ENCODE data around the gene STIMATE. TPM values are rescaled to one million over a fixed set of nuclear protein-coding genes. Genes with fewer than 3 reads are reported as not detected.

STIMATE gene
- total RNA-seq, 1 experiment from 2014 or later = 15.7 TPM

DNA sequence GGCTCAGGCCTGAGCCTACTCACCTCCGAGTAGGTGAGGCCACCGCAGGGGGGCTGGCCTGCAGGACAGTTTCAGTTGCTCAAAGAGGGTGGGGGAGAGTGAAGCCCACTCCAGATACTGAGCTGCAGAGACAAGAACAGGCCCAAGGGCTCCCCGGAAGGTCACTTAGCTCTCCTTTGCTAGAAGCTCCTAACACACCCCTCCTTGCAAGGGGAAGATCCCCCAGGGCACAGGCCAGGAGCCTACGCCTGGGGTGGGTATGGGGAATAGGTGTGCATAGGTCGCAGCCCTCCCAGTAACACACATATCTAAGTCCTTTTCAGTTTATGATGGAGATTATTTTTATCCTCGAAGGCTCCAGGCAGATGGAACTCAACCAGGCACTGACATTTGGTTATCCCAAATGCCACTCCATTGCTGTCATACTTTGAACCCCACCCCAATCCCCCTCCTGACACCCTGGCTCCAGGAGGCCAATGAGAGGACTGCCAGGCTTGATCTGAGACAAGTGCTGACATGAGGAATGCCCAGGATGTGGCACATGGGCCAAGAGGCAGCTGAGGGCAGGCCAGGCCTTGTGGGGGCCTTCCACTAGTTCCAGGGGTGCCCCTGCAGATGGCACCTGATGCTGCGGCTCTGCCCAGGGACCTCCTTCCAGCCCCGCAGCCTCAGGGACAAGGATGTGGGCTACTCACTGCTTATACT lies 61.4 kb downstream of the STIMATE start:
- ChIA-PET POLR2A (no interaction called here), CTCF (no interaction called here)
- BruUV-seq (replicated peaks) = no TSS peak
- Histone ChIP-seq H3K36me3 (ENCODE audit: control insufficient read depth, insufficient read depth, low read length) (no peaks in the 10 kb centered on the region), H3K9me3 (ENCODE audit: control insufficient read depth, insufficient read depth, low read depth, low read length) (no peaks in the 10 kb centered on the region), H3K4me1 (ENCODE audit: control insufficient read depth, insufficient read depth, low read length) (peaks cover 6% of the 10 kb centered on the region), H3K4me3 (ENCODE audit: low read depth in 2 of 2, low read length in 2 of 2) (no peak overlapping the region), H3K27me3 (ENCODE audit: control insufficient read depth, insufficient read depth, low read length) (no peaks in the 10 kb centered on the region), H3K27ac (ENCODE audit: low read length) (no peak overlapping the region)
- in situ Hi-C loops (cut with HindIII; ENCODE audit: low pct_unique_long_range_greater_than_20kb, low sequenced_read_pairs) = no loop called here
- TF ChIP-seq, protein P1, sequence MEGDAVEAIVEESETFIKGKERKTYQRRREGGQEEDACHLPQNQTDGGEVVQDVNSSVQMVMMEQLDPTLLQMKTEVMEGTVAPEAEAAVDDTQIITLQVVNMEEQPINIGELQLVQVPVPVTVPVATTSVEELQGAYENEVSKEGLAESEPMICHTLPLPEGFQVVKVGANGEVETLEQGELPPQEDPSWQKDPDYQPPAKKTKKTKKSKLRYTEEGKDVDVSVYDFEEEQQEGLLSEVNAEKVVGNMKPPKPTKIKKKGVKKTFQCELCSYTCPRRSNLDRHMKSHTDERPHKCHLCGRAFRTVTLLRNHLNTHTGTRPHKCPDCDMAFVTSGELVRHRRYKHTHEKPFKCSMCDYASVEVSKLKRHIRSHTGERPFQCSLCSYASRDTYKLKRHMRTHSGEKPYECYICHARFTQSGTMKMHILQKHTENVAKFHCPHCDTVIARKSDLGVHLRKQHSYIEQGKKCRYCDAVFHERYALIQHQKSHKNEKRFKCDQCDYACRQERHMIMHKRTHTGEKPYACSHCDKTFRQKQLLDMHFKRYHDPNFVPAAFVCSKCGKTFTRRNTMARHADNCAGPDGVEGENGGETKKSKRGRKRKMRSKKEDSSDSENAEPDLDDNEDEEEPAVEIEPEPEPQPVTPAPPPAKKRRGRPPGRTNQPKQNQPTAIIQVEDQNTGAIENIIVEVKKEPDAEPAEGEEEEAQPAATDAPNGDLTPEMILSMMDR (IDR thresholded peaks at IDR 0.05) = no peak
- TF ChIP-seq TCF7L2 (IDR thresholded peaks at IDR 0.05; ENCODE audit: low read depth, low read length) (no peak), SIN3A (IDR thresholded peaks at IDR 0.05; ENCODE audit: borderline replicate concordance, insufficient read depth, low read depth, low read length) (no peak), POLR2AphosphoS5 (IDR thresholded peaks at IDR 0.05; ENCODE audit: low read depth, low read length) (no peak)
- TF ChIP-seq, protein P2, sequence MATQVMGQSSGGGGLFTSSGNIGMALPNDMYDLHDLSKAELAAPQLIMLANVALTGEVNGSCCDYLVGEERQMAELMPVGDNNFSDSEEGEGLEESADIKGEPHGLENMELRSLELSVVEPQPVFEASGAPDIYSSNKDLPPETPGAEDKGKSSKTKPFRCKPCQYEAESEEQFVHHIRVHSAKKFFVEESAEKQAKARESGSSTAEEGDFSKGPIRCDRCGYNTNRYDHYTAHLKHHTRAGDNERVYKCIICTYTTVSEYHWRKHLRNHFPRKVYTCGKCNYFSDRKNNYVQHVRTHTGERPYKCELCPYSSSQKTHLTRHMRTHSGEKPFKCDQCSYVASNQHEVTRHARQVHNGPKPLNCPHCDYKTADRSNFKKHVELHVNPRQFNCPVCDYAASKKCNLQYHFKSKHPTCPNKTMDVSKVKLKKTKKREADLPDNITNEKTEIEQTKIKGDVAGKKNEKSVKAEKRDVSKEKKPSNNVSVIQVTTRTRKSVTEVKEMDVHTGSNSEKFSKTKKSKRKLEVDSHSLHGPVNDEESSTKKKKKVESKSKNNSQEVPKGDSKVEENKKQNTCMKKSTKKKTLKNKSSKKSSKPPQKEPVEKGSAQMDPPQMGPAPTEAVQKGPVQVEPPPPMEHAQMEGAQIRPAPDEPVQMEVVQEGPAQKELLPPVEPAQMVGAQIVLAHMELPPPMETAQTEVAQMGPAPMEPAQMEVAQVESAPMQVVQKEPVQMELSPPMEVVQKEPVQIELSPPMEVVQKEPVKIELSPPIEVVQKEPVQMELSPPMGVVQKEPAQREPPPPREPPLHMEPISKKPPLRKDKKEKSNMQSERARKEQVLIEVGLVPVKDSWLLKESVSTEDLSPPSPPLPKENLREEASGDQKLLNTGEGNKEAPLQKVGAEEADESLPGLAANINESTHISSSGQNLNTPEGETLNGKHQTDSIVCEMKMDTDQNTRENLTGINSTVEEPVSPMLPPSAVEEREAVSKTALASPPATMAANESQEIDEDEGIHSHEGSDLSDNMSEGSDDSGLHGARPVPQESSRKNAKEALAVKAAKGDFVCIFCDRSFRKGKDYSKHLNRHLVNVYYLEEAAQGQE (IDR thresholded peaks at IDR 0.05; ENCODE audit: insufficient read depth in 1 of 2, low read depth in 2 of 2, low read length in 1 of 2) = no peak
- DNase-seq (ENCODE audit: low read depth, low spot score) (no peak), ATAC-seq (no peak)
- intact Hi-C loops (cut with micrococcal nuclease; ENCODE audit: unreplicated experiment) = no loop called here

DNA sequence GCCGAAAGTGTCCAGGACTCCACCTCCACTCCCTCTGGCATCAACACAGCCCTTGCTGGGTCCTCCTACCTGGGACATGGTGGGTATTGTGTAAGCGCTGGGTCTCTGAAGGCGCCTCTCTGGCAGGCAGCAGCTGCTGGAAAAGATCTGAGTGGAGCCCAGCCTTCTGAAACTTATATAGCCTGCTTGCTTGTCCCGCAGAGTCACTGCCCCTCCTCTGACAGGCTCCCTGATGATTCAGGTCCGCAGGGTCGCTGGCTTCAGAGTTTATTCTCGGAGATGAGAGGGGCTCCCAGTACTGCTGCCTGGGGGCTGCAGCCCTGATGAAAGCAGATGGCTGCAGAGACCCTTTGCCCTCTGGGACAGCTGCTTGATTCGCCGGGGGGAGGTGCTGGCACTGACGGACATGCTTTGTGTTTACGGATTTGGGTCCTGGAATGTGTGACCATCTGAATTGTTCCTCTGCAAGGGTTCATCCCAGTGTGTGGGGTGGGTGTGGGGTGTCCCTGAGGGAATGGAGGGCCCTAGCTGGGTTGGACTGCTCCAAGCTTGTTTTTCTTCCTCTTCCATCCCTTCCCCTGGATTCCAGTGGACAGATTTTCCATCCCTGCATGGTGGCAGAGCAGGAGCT lies 62.4 kb downstream of the STIMATE start, which contains the start of gene MUSTN1:
MUSTN1 (minus strand) TSS at position 149 of the 631 bp plus-strand sequence; CDS start at position 78, 71 bp downstream.
- intact Hi-C loops (cut with micrococcal nuclease; ENCODE audit: unreplicated experiment) (no loop called here), in situ Hi-C loops (cut with HindIII; ENCODE audit: low pct_unique_long_range_greater_than_20kb, low sequenced_read_pairs) (no loop called here)
- Histone ChIP-seq H3K4me1 (ENCODE audit: control insufficient read depth, insufficient read depth, low read length) (peaks cover 6% of the 10 kb centered on the region), H3K36me3 (ENCODE audit: control insufficient read depth, insufficient read depth, low read length) (no peaks in the 10 kb centered on the region), H3K27me3 (ENCODE audit: control insufficient read depth, insufficient read depth, low read length) (no peaks in the 10 kb centered on the region), H3K27ac (ENCODE audit: low read length) (no peak within 1 kb of the TSS), H3K9me3 (ENCODE audit: control insufficient read depth, insufficient read depth, low read depth, low read length) (no peaks in the 10 kb centered on the region), H3K4me3 (ENCODE audit: low read depth in 2 of 2, low read length in 2 of 2) (no peak within 1 kb of the TSS)
- no peak for DNase-seq (ENCODE audit: low read depth, low spot score)
- no TSS peak for BruUV-seq (replicated peaks)
- TF ChIP-seq SIN3A (IDR thresholded peaks at IDR 0.05; ENCODE audit: borderline replicate concordance, insufficient read depth, low read depth, low read length) = no peak
- TF ChIP-seq, protein P2 (IDR thresholded peaks at IDR 0.05; ENCODE audit: insufficient read depth in 1 of 2, low read depth in 2 of 2, low read length in 1 of 2) = no peak
- TF ChIP-seq, protein P1 (IDR thresholded peaks at IDR 0.05) = no peak
- TF ChIP-seq POLR2AphosphoS5 (IDR thresholded peaks at IDR 0.05; ENCODE audit: low read depth, low read length) = no peak
- TF ChIP-seq TCF7L2 (IDR thresholded peaks at IDR 0.05; ENCODE audit: low read depth, low read length) = no peak
- CTCF ChIA-PET = no interaction called here
- POLR2A ChIA-PET = no interaction called here
- no peak for ATAC-seq

Data from Panc1 (cell line).